H1 (cell line): Measurements from ENCODE around the gene MVD. TPM values are rescaled to one million over a fixed set of nuclear protein-coding genes. Genes with fewer than 3 reads are reported as not detected.

Experiments used
- CTCF ChIA-PET: fragments of 300-600 bp; sonication (Branson Sonifier 250); formaldehyde crosslinking; loops from one replicate; lab custom pipeline; 2021; ENCODE audit not compliant: partially characterized antibody; lab: Charles Lee
- POLR2A ChIA-PET: fragments of 300-600 bp; sonication (Branson Sonifier 250); formaldehyde crosslinking; loops from one replicate; lab custom pipeline; 2021; ENCODE audit warnings: inconsistent platforms; ENCODE audit not compliant: partially characterized antibody; lab: Charles Lee
- DNase-seq, 2 experiments: peaks; one replicate each; pipeline versions ENCODE4 v3.0.0 to v3.0.0-alpha.2; 2010 to 2022; ENCODE audit warnings: low spot score in 2 of 2, low read depth in 1 of 2, mixed read lengths in 1 of 2
- FAIRE-seq: peaks from 2 replicates; lab custom pipeline; 2011; peaks lifted over from hg19 to GRCh38; lab: Jason Lieb, UNC
- H2AFZ ChIP-seq: 2 replicates; pipeline ENCODE4 v1.8.1; 2012; ENCODE audit warnings: low read length, inconsistent platforms
- H2AK5ac ChIP-seq: 2 replicates; pipeline ENCODE4 v1.6.1; 2013; ENCODE audit warnings: low read depth, low read length
- H2BK120ac ChIP-seq: replicated peaks from 2 replicates; pipeline ENCODE3; 2013; ENCODE audit warnings: low read depth, low read length, inconsistent platforms
- H2BK12ac ChIP-seq: 2 replicates; pipeline ENCODE4 v1.6.1; 2013; ENCODE audit warnings: low read depth, low read length
- H2BK15ac ChIP-seq: 2 replicates; pipeline ENCODE4 v1.6.1; 2013; ENCODE audit warnings: low read length
- H2BK20ac ChIP-seq: 2 replicates; pipeline ENCODE4 v1.6.1; 2013; ENCODE audit warnings: low read length
- H2BK5ac ChIP-seq: 2 replicates; pipeline ENCODE4 v1.6.1; 2013; ENCODE audit warnings: low read depth, low read length
- H3K14ac ChIP-seq: 2 replicates; pipeline ENCODE4 v1.6.1; 2013; ENCODE audit warnings: inconsistent platforms; ENCODE audit not compliant: insufficient read length
- H3K18ac ChIP-seq: 2 replicates; pipeline ENCODE4 v1.6.1; 2013; ENCODE audit warnings: low read length; ENCODE audit errors: extremely low read depth
- H3K23ac ChIP-seq: 2 replicates; pipeline ENCODE4 v1.6.1; 2013; ENCODE audit warnings: inconsistent platforms; ENCODE audit not compliant: insufficient read length
- H3K23me2 ChIP-seq: 2 replicates; pipeline ENCODE4 v1.6.1; 2013; ENCODE audit warnings: low read depth, low read length
- H3K27ac ChIP-seq: 2 replicates; pipeline ENCODE4 v1.6.1; 2011; ENCODE audit warnings: low read depth, low read length, inconsistent platforms
- H3K27me3 ChIP-seq, 4 experiments: replicated peaks in 1 of 4; 1 replicate in 1 of 4; 2 replicates in 3 of 4; pipeline versions ENCODE4 v1.6.1 to v1.8.1; 2011 to 2013; ENCODE audit warnings: low read length in 3 of 4, mild to moderate bottlenecking in 3 of 4, inconsistent platforms in 2 of 4, mixed read lengths in 2 of 4, moderate library complexity in 1 of 4; ENCODE audit not compliant: control insufficient read depth in 3 of 4, insufficient read depth in 3 of 4; ENCODE audit errors: extremely low read depth in 1 of 4
- H3K36me3 ChIP-seq, 4 experiments: 2 replicates each; pipeline versions ENCODE4 v1.6.1 to v1.8.1; 2011 to 2013; ENCODE audit warnings: mild to moderate bottlenecking in 4 of 4, low read length in 3 of 4, moderate library complexity in 2 of 4, control low read depth in 1 of 4, inconsistent platforms in 1 of 4; ENCODE audit not compliant: insufficient read depth in 4 of 4, control insufficient read depth in 2 of 4
- H3K4ac ChIP-seq: replicated peaks from 2 replicates; pipeline ENCODE3; 2013; ENCODE audit warnings: low read length, low read depth, mixed read lengths, inconsistent platforms; ENCODE audit not compliant: insufficient read length
- H3K4me1 ChIP-seq, 4 experiments: replicated peaks in 1 of 4; 1 replicate in 1 of 4; 2 replicates in 3 of 4; pipeline versions ENCODE4 v1.6.1 to v1.8.1; 2011 to 2013; ENCODE audit warnings: low read length in 3 of 4, inconsistent platforms in 2 of 4, mixed read lengths in 1 of 4; ENCODE audit not compliant: insufficient read depth in 4 of 4, control insufficient read depth in 3 of 4
- H3K4me2 ChIP-seq, 2 experiments: 2 replicates each; pipeline versions ENCODE4 v1.6.1 to v1.8.1; 2011 to 2013; ENCODE audit warnings: low read depth in 2 of 2, low read length in 2 of 2, control low read depth in 1 of 2, inconsistent platforms in 1 of 2, mild to moderate bottlenecking in 1 of 2; ENCODE audit not compliant: insufficient read depth in 1 of 2
- H3K4me3 ChIP-seq, 4 experiments: fragments of 200-600, 300-600 bp in 1 of 4; sonication (generic), shearing (Covaris generic), sonication (Bioruptor Twin) in 1 of 4; 2 replicates each; pipeline versions ENCODE4 v1.5.1 to v1.8.1; 2011 to 2016; ENCODE audit warnings: low read length in 4 of 4, low read depth in 3 of 4, control low read depth in 2 of 4, inconsistent platforms in 2 of 4, mild to moderate bottlenecking in 2 of 4, mixed read lengths in 1 of 4, moderate library complexity in 1 of 4; ENCODE audit not compliant: insufficient read depth in 2 of 4; ENCODE audit errors: extremely low read depth in 1 of 4
- H3K56ac ChIP-seq: replicated peaks from 2 replicates; pipeline ENCODE3; 2013; ENCODE audit warnings: low read depth, mild to moderate bottlenecking, mixed read lengths, low read length, inconsistent platforms; ENCODE audit not compliant: insufficient read length
- H3K79me1 ChIP-seq: 2 replicates; pipeline ENCODE4 v1.6.1; 2013; ENCODE audit warnings: low read depth, low read length, control low read depth
- H3K79me2 ChIP-seq, 2 experiments: 2 replicates each; pipeline versions ENCODE4 v1.6.1 to v1.8.1; 2012 to 2013; ENCODE audit warnings: low read length in 2 of 2, mild to moderate bottlenecking in 2 of 2, inconsistent platforms in 1 of 2; ENCODE audit not compliant: insufficient read depth in 2 of 2, control insufficient read depth in 1 of 2
- H3K9ac ChIP-seq, 4 experiments: replicated peaks in 1 of 4; 1 replicate in 1 of 4; 2 replicates in 3 of 4; pipeline versions ENCODE4 v1.6.1 to v1.8.1; 2011 to 2013; ENCODE audit warnings: low read depth in 3 of 4, low read length in 3 of 4, control low read depth in 2 of 4, mild to moderate bottlenecking in 2 of 4, moderate library complexity in 2 of 4, inconsistent platforms in 1 of 4; ENCODE audit errors: extremely low read depth in 1 of 4
- H3K9me3 ChIP-seq, 2 experiments: 2 replicates each; pipeline versions ENCODE4 v1.6.1 to v1.8.1; 2012 to 2013; ENCODE audit warnings: mild to moderate bottlenecking in 2 of 2, moderate library complexity in 2 of 2, control low read depth in 1 of 2, inconsistent platforms in 1 of 2, low read depth in 1 of 2, low read length in 1 of 2, mixed read lengths in 1 of 2; ENCODE audit not compliant: insufficient read depth in 2 of 2
- H4K20me1 ChIP-seq, 2 experiments: replicated peaks in 1 of 2; 2 replicates each; pipeline versions ENCODE3 to v1.8.1; 2011 to 2013; ENCODE audit warnings: inconsistent platforms in 2 of 2, low read length in 2 of 2, mild to moderate bottlenecking in 1 of 2; ENCODE audit not compliant: insufficient read depth in 2 of 2, control insufficient read depth in 1 of 2
- H4K5ac ChIP-seq: 2 replicates; pipeline ENCODE4 v1.6.1; 2013; ENCODE audit warnings: low read length, low read depth, mixed read lengths, inconsistent platforms; ENCODE audit not compliant: insufficient read length
- H4K8ac ChIP-seq: 2 replicates; pipeline ENCODE4 v1.8.0; 2013; ENCODE audit warnings: mild to moderate bottlenecking, moderate library complexity, low read length, inconsistent platforms; ENCODE audit not compliant: insufficient read depth; ENCODE audit errors: extremely low read depth
- H4K91ac ChIP-seq: replicated peaks from 2 replicates; pipeline ENCODE3; 2013; ENCODE audit warnings: low read length, mixed read lengths, inconsistent platforms; ENCODE audit not compliant: insufficient read length
- CREB1 ChIP-seq: IDR thresholded peaks from 2 replicates; pipeline ENCODE4 v1.6.1; 2012; ENCODE audit warnings: inconsistent platforms
- GABPA ChIP-seq: IDR thresholded peaks from 2 replicates; pipeline ENCODE4 v1.6.1; 2011; ENCODE audit warnings: mild to moderate bottlenecking, low read length, moderate library complexity, borderline replicate concordance; ENCODE audit not compliant: insufficient read depth
- RAD21 ChIP-seq, 2 experiments: IDR thresholded peaks in 1 of 2; conservative IDR thresholded peaks in 1 of 2; 2 replicates each; pipeline ENCODE4 v1.6.1; 2011; ENCODE audit warnings: low read depth in 2 of 2, low read length in 2 of 2, improper control_type of control experiment in 1 of 2, inconsistent platforms in 1 of 2, mild to moderate bottlenecking in 1 of 2, moderate library complexity in 1 of 2
- SIN3A ChIP-seq, 2 experiments: IDR thresholded peaks in 1 of 2; conservative IDR thresholded peaks in 1 of 2; 2 replicates each; pipeline ENCODE4 v1.6.1; 2011 to 2012; ENCODE audit warnings: low read length in 2 of 2, improper control_type of control experiment in 1 of 2, low read depth in 1 of 2, mild to moderate bottlenecking in 1 of 2
- WGBS, 2 experiments: shearing (Covaris generic) in 1 of 2; methylation state at CpG; one replicate each; pipeline versions ENCODE4 v1.1.6 to v1.1.7; 2013 to 2015; ENCODE audit warnings: low lambda C conversion rate in 2 of 2, mixed read lengths in 2 of 2, inconsistent platforms in 1 of 2, low coverage in 1 of 2, missing lambda C conversion rate in 1 of 2; ENCODE audit not compliant: insufficient replicate concordance in 2 of 2, insufficient coverage in 1 of 2, insufficient read length in 1 of 2; ENCODE audit errors: extremely low coverage in 1 of 2, missing lambda C conversion rate in 1 of 2; 5-methylcytosine and 5-hydroxymethylcytosine counted together
- polyA plus RNA-seq, 7 experiments: library from polyadenylated mRNA; depleted of rRNA in 3 of 7; stranded (reverse) in 5 of 7; unstranded in 2 of 7; fragments of >200 nt in 5 of 7; fragments of 200-250 nt in 2 of 7; gene quantifications; 1 replicate in 5 of 7; 2 replicates in 1 of 7; 4 replicates in 1 of 7; pipeline versions ENCODE4 v1.2.1 to v1.2.3, GENCODE V29; 2011 to 2013; ENCODE audit warnings: missing spikeins in 2 of 7, mixed read lengths in 2 of 7
- total RNA-seq: library from RNA; stranded (reverse); fragmentation: NEBNext Ultra II Directional; extraction: Animal tissue kit (Norgen Biotek cat#: 25700); gene quantifications from 2 replicates; pipeline ENCODE4 v1.2.1, GENCODE V29; 2021
- TF ChIP-seq, protein P1 (sequence below), 3 experiments: IDR thresholded peaks; 1 replicate in 2 of 3; 2 replicates in 1 of 3; pipeline versions ENCODE4 v1.5.1 to v1.6.1; 2011; ENCODE audit warnings: low read length in 3 of 3, mild to moderate bottlenecking in 3 of 3, inconsistent platforms in 2 of 3, low read depth in 1 of 3, moderate library complexity in 1 of 3; ENCODE audit not compliant: insufficient read depth in 1 of 3; ENCODE audit errors: control extremely low read depth in 1 of 3

The MVD gene
- total and polyA plus RNA-seq, 2 of the 8 experiments (the other 6 are each of a cell fraction or from before 2014, with no cell fraction given), result 47.2 to 77.3 TPM

DNA sequence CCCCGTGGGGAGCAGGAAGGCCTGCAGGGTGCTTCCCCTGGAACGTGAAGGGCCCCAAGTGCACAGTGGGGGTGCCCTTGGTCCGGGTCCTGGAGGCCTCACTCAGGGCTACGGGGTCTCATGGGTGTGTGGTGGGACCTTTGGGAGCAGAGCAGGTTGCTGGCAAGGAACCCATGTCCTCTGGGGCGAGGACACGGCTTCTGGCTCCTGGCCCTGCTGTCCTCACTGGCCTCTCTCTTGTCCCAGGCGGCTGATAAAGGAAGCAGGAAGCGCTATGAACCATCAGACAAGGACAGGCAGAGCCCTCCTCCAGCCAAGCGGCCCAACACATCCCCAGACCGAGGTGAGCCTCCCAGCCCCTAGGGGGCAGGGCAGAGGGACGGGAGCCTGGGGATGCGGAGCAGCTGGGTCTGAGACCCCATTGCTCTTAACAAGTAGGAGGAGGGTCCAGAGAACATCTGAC, 34.3 kb downstream of the MVD start:
- no peaks in the 10 kb centered on the region for H3K23me2 ChIP-seq
- no peaks in the 10 kb centered on the region for H3K79me2 ChIP-seq
- no peak overlapping the region for H4K91ac ChIP-seq
- H3K23ac ChIP-seq, result no peak overlapping the region
- no peak overlapping the region for H3K18ac ChIP-seq
- CTCF ChIA-PET, result interaction anchor here (0.7 to 11.2 kb wide), 11 partner anchors 9 to 108 kb away, joined by 3 to 89 read pairs (median 4); partner anchors contain the start of gene IL17C
- no peak overlapping the region for H2BK12ac ChIP-seq
- POLR2A ChIA-PET, result interaction anchor here (1.6 kb wide), 1 partner anchor 18 kb away, joined by 5 read pairs; no protein-coding TSS in a partner anchor
- H2BK120ac ChIP-seq, result no peak overlapping the region
- H3K56ac ChIP-seq, result no peak overlapping the region
- no peak overlapping the region for H2AFZ ChIP-seq
- H3K79me1 ChIP-seq, result no peaks in the 10 kb centered on the region; the same call in 1 of the 2 replicates
- no peak overlapping the region for H4K8ac ChIP-seq
- H2BK5ac ChIP-seq, result 0 out of 2 replicates have a peak overlapping the region, but pooled peaks have one; percentile 56
- 69% methylated on average over 12 of the region's 12 CpGs; no CpG with 5 or more reads in 1 of the 2 experiments for WGBS, 2 experiments
- H3K4me2 ChIP-seq, result no peak overlapping the region
- peaks cover 7 to 36% (median 16%) of the 10 kb centered on the region in 4 experiments for H3K36me3 ChIP-seq
- no peak overlapping the region for H2BK15ac ChIP-seq
- no peak overlapping the region for H3K4ac ChIP-seq
- no peak overlapping the region for H2BK20ac ChIP-seq
- peak overlapping the region; percentile 43; the same call in 1 of the 2 replicates for H3K27ac ChIP-seq
- TF ChIP-seq, protein P1, sequence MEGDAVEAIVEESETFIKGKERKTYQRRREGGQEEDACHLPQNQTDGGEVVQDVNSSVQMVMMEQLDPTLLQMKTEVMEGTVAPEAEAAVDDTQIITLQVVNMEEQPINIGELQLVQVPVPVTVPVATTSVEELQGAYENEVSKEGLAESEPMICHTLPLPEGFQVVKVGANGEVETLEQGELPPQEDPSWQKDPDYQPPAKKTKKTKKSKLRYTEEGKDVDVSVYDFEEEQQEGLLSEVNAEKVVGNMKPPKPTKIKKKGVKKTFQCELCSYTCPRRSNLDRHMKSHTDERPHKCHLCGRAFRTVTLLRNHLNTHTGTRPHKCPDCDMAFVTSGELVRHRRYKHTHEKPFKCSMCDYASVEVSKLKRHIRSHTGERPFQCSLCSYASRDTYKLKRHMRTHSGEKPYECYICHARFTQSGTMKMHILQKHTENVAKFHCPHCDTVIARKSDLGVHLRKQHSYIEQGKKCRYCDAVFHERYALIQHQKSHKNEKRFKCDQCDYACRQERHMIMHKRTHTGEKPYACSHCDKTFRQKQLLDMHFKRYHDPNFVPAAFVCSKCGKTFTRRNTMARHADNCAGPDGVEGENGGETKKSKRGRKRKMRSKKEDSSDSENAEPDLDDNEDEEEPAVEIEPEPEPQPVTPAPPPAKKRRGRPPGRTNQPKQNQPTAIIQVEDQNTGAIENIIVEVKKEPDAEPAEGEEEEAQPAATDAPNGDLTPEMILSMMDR (IDR thresholded peaks at IDR 0.05; ENCODE audit: control extremely low read depth in 1 of 3, insufficient read depth in 1 of 3, low read depth in 1 of 3, low read length in 3 of 3), result peak; percentile 78 to 93 (median 84)
- TF ChIP-seq SIN3A (conservative IDR thresholded peaks at IDR 0.05 in 1 of 2, IDR thresholded peaks at IDR 0.05 in 1 of 2; ENCODE audit: low read depth in 1 of 2, low read length in 2 of 2) (0 out of 4 replicates have a peak, but pooled peaks of 1 of the 2 experiments have one; percentile 28), CREB1 (no peak), GABPA (peak; percentile 37; the same call in 1 of the 2 replicates), RAD21 (IDR thresholded peaks at IDR 0.05 in 1 of 2, conservative IDR thresholded peaks at IDR 0.05 in 1 of 2; ENCODE audit: low read depth in 2 of 2, low read length in 2 of 2) (peak; percentile 28 to 55; a peak in 3 of 4 replicates)
- no peak overlapping the region for H3K4me3 ChIP-seq
- H4K5ac ChIP-seq, result no peak overlapping the region
- H3K27me3 ChIP-seq, result no peaks in the 10 kb centered on the region
- no peaks in the 10 kb centered on the region for H3K9me3 ChIP-seq
- H3K4me1 ChIP-seq, result peaks cover 0 to 10% (median 3%) of the 10 kb centered on the region in 4 experiments; a peak in 5 of 7 replicates
- peak; percentile 79 for FAIRE-seq
- no peak overlapping the region for H2AK5ac ChIP-seq
- H4K20me1 ChIP-seq, result peaks cover 2 to 12% of the 10 kb centered on the region in 2 experiments
- peak overlapping the region in 1 of 4 experiments; percentile 29; a peak in 1 of 7 replicates for H3K9ac ChIP-seq
- DNase-seq, result peak; percentile 54 to 86
- no peak overlapping the region for H3K14ac ChIP-seq
